H1 (cell line): ENCODE data around the gene FMR1. TPM values are rescaled to one million over a fixed set of nuclear protein-coding genes. Genes with fewer than 3 reads are reported as not detected.

Experiments used
- CTCF ChIA-PET: fragments of 300-600 bp; sonication (Branson Sonifier 250); formaldehyde crosslinking; loops from one replicate; lab custom pipeline; 2021; ENCODE audit not compliant: partially characterized antibody; lab: Charles Lee
- POLR2A ChIA-PET: fragments of 300-600 bp; sonication (Branson Sonifier 250); formaldehyde crosslinking; loops from one replicate; lab custom pipeline; 2021; ENCODE audit warnings: inconsistent platforms; ENCODE audit not compliant: partially characterized antibody; lab: Charles Lee
- DNase-seq, 2 experiments: peaks; one replicate each; pipeline versions ENCODE4 v3.0.0 to v3.0.0-alpha.2; 2010 to 2022; ENCODE audit warnings: low spot score in 2 of 2, low read depth in 1 of 2, mixed read lengths in 1 of 2
- FAIRE-seq: peaks from 2 replicates; lab custom pipeline; 2011; peaks lifted over from hg19 to GRCh38; lab: Jason Lieb, UNC
- H2AFZ ChIP-seq: 2 replicates; pipeline ENCODE4 v1.8.1; 2012; ENCODE audit warnings: low read length, inconsistent platforms
- H2AK5ac ChIP-seq: 2 replicates; pipeline ENCODE4 v1.6.1; 2013; ENCODE audit warnings: low read depth, low read length
- H2BK120ac ChIP-seq: replicated peaks from 2 replicates; pipeline ENCODE3; 2013; ENCODE audit warnings: low read depth, low read length, inconsistent platforms
- H2BK12ac ChIP-seq: 2 replicates; pipeline ENCODE4 v1.6.1; 2013; ENCODE audit warnings: low read depth, low read length
- H2BK15ac ChIP-seq: 2 replicates; pipeline ENCODE4 v1.6.1; 2013; ENCODE audit warnings: low read length
- H2BK20ac ChIP-seq: 2 replicates; pipeline ENCODE4 v1.6.1; 2013; ENCODE audit warnings: low read length
- H2BK5ac ChIP-seq: 2 replicates; pipeline ENCODE4 v1.6.1; 2013; ENCODE audit warnings: low read depth, low read length
- H3K14ac ChIP-seq: 2 replicates; pipeline ENCODE4 v1.6.1; 2013; ENCODE audit warnings: inconsistent platforms; ENCODE audit not compliant: insufficient read length
- H3K18ac ChIP-seq: 2 replicates; pipeline ENCODE4 v1.6.1; 2013; ENCODE audit warnings: low read length; ENCODE audit errors: extremely low read depth
- H3K23ac ChIP-seq: 2 replicates; pipeline ENCODE4 v1.6.1; 2013; ENCODE audit warnings: inconsistent platforms; ENCODE audit not compliant: insufficient read length
- H3K23me2 ChIP-seq: 2 replicates; pipeline ENCODE4 v1.6.1; 2013; ENCODE audit warnings: low read depth, low read length
- H3K27ac ChIP-seq: 2 replicates; pipeline ENCODE4 v1.6.1; 2011; ENCODE audit warnings: low read depth, low read length, inconsistent platforms
- H3K27me3 ChIP-seq, 4 experiments: replicated peaks in 1 of 4; 1 replicate in 1 of 4; 2 replicates in 3 of 4; pipeline versions ENCODE4 v1.6.1 to v1.8.1; 2011 to 2013; ENCODE audit warnings: low read length in 3 of 4, mild to moderate bottlenecking in 3 of 4, inconsistent platforms in 2 of 4, mixed read lengths in 2 of 4, moderate library complexity in 1 of 4; ENCODE audit not compliant: control insufficient read depth in 3 of 4, insufficient read depth in 3 of 4; ENCODE audit errors: extremely low read depth in 1 of 4
- H3K36me3 ChIP-seq, 4 experiments: 2 replicates each; pipeline versions ENCODE4 v1.6.1 to v1.8.1; 2011 to 2013; ENCODE audit warnings: mild to moderate bottlenecking in 4 of 4, low read length in 3 of 4, moderate library complexity in 2 of 4, control low read depth in 1 of 4, inconsistent platforms in 1 of 4; ENCODE audit not compliant: insufficient read depth in 4 of 4, control insufficient read depth in 2 of 4
- H3K4ac ChIP-seq: replicated peaks from 2 replicates; pipeline ENCODE3; 2013; ENCODE audit warnings: low read length, low read depth, mixed read lengths, inconsistent platforms; ENCODE audit not compliant: insufficient read length
- H3K4me1 ChIP-seq, 4 experiments: replicated peaks in 1 of 4; 1 replicate in 1 of 4; 2 replicates in 3 of 4; pipeline versions ENCODE4 v1.6.1 to v1.8.1; 2011 to 2013; ENCODE audit warnings: low read length in 3 of 4, inconsistent platforms in 2 of 4, mixed read lengths in 1 of 4; ENCODE audit not compliant: insufficient read depth in 4 of 4, control insufficient read depth in 3 of 4
- H3K4me2 ChIP-seq, 2 experiments: 2 replicates each; pipeline versions ENCODE4 v1.6.1 to v1.8.1; 2011 to 2013; ENCODE audit warnings: low read depth in 2 of 2, low read length in 2 of 2, control low read depth in 1 of 2, inconsistent platforms in 1 of 2, mild to moderate bottlenecking in 1 of 2; ENCODE audit not compliant: insufficient read depth in 1 of 2
- H3K4me3 ChIP-seq, 4 experiments: fragments of 200-600, 300-600 bp in 1 of 4; sonication (generic), shearing (Covaris generic), sonication (Bioruptor Twin) in 1 of 4; 2 replicates each; pipeline versions ENCODE4 v1.5.1 to v1.8.1; 2011 to 2016; ENCODE audit warnings: low read length in 4 of 4, low read depth in 3 of 4, control low read depth in 2 of 4, inconsistent platforms in 2 of 4, mild to moderate bottlenecking in 2 of 4, mixed read lengths in 1 of 4, moderate library complexity in 1 of 4; ENCODE audit not compliant: insufficient read depth in 2 of 4; ENCODE audit errors: extremely low read depth in 1 of 4
- H3K56ac ChIP-seq: replicated peaks from 2 replicates; pipeline ENCODE3; 2013; ENCODE audit warnings: low read depth, mild to moderate bottlenecking, mixed read lengths, low read length, inconsistent platforms; ENCODE audit not compliant: insufficient read length
- H3K79me1 ChIP-seq: 2 replicates; pipeline ENCODE4 v1.6.1; 2013; ENCODE audit warnings: low read depth, low read length, control low read depth
- H3K79me2 ChIP-seq, 2 experiments: 2 replicates each; pipeline versions ENCODE4 v1.6.1 to v1.8.1; 2012 to 2013; ENCODE audit warnings: low read length in 2 of 2, mild to moderate bottlenecking in 2 of 2, inconsistent platforms in 1 of 2; ENCODE audit not compliant: insufficient read depth in 2 of 2, control insufficient read depth in 1 of 2
- H3K9ac ChIP-seq, 4 experiments: replicated peaks in 1 of 4; 1 replicate in 1 of 4; 2 replicates in 3 of 4; pipeline versions ENCODE4 v1.6.1 to v1.8.1; 2011 to 2013; ENCODE audit warnings: low read depth in 3 of 4, low read length in 3 of 4, control low read depth in 2 of 4, mild to moderate bottlenecking in 2 of 4, moderate library complexity in 2 of 4, inconsistent platforms in 1 of 4; ENCODE audit errors: extremely low read depth in 1 of 4
- H3K9me3 ChIP-seq, 2 experiments: 2 replicates each; pipeline versions ENCODE4 v1.6.1 to v1.8.1; 2012 to 2013; ENCODE audit warnings: mild to moderate bottlenecking in 2 of 2, moderate library complexity in 2 of 2, control low read depth in 1 of 2, inconsistent platforms in 1 of 2, low read depth in 1 of 2, low read length in 1 of 2, mixed read lengths in 1 of 2; ENCODE audit not compliant: insufficient read depth in 2 of 2
- H4K20me1 ChIP-seq, 2 experiments: replicated peaks in 1 of 2; 2 replicates each; pipeline versions ENCODE3 to v1.8.1; 2011 to 2013; ENCODE audit warnings: inconsistent platforms in 2 of 2, low read length in 2 of 2, mild to moderate bottlenecking in 1 of 2; ENCODE audit not compliant: insufficient read depth in 2 of 2, control insufficient read depth in 1 of 2
- H4K5ac ChIP-seq: 2 replicates; pipeline ENCODE4 v1.6.1; 2013; ENCODE audit warnings: low read length, low read depth, mixed read lengths, inconsistent platforms; ENCODE audit not compliant: insufficient read length
- H4K8ac ChIP-seq: 2 replicates; pipeline ENCODE4 v1.8.0; 2013; ENCODE audit warnings: mild to moderate bottlenecking, moderate library complexity, low read length, inconsistent platforms; ENCODE audit not compliant: insufficient read depth; ENCODE audit errors: extremely low read depth
- H4K91ac ChIP-seq: replicated peaks from 2 replicates; pipeline ENCODE3; 2013; ENCODE audit warnings: low read length, mixed read lengths, inconsistent platforms; ENCODE audit not compliant: insufficient read length
- BACH1 ChIP-seq: IDR thresholded peaks from 2 replicates; pipeline ENCODE4 v1.6.1; 2012; ENCODE audit warnings: low read length, improper control_type of control experiment
- BCL11A ChIP-seq, 2 experiments: IDR thresholded peaks; one replicate each; pipeline ENCODE4 v1.6.1; 2011; ENCODE audit warnings: low read depth in 2 of 2, low read length in 2 of 2, mild to moderate bottlenecking in 2 of 2
- CBX8 ChIP-seq: fragments of 300-800, 300-1000 bp; sonication (generic); IDR thresholded peaks from 2 replicates; pipeline ENCODE4 v1.7.1; 2016; ENCODE audit warnings: low read depth, low read length, borderline replicate concordance
- CHD2 ChIP-seq: IDR thresholded peaks from 2 replicates; pipeline ENCODE4 v1.6.1; 2012; ENCODE audit warnings: low read length, improper control_type of control experiment
- EP300 ChIP-seq, 2 experiments: IDR thresholded peaks; 1 replicate in 1 of 2; 2 replicates in 1 of 2; pipeline ENCODE4 v1.6.1; 2011 to 2012; ENCODE audit warnings: low read depth in 2 of 2, low read length in 2 of 2, mild to moderate bottlenecking in 2 of 2, borderline replicate concordance in 1 of 2, inconsistent platforms in 1 of 2, moderate library complexity in 1 of 2
- HDAC6 ChIP-seq: IDR thresholded peaks from one replicate; pipeline ENCODE4 v1.7.1; 2012; ENCODE audit warnings: low read depth, mild to moderate bottlenecking, inconsistent platforms, low read length, moderate library complexity
- MAFK ChIP-seq: IDR thresholded peaks from 2 replicates; pipeline ENCODE4 v1.6.1; 2012; ENCODE audit warnings: low read depth, mild to moderate bottlenecking, improper control_type of control experiment, low read length
- RAD21 ChIP-seq, 2 experiments: IDR thresholded peaks in 1 of 2; conservative IDR thresholded peaks in 1 of 2; 2 replicates each; pipeline ENCODE4 v1.6.1; 2011; ENCODE audit warnings: low read depth in 2 of 2, low read length in 2 of 2, improper control_type of control experiment in 1 of 2, inconsistent platforms in 1 of 2, mild to moderate bottlenecking in 1 of 2, moderate library complexity in 1 of 2
- RNF2 ChIP-seq: fragments of 200-900, 300-1000 bp; sonication (generic); IDR thresholded peaks from 2 replicates; pipeline ENCODE4 v1.7.1; 2016; ENCODE audit warnings: borderline replicate concordance, low read depth, mild to moderate bottlenecking, antibody characterized with exemption, low read length; ENCODE audit not compliant: poor library complexity, severe bottlenecking; ENCODE audit errors: missing control alignments
- SAP30 ChIP-seq: fragments of 300-600 bp; sonication (generic); IDR thresholded peaks from 2 replicates; pipeline ENCODE4 v1.7.1; 2012; ENCODE audit warnings: low read length, moderate library complexity, mild to moderate bottlenecking, inconsistent platforms; ENCODE audit not compliant: insufficient read depth, insufficient replicate concordance
- TAF1 ChIP-seq: IDR thresholded peaks from 2 replicates; pipeline ENCODE4 v1.6.1; 2011; ENCODE audit warnings: mild to moderate bottlenecking, low read depth, low read length
- WGBS, 2 experiments: shearing (Covaris generic) in 1 of 2; methylation state at CpG; one replicate each; pipeline versions ENCODE4 v1.1.6 to v1.1.7; 2013 to 2015; ENCODE audit warnings: low lambda C conversion rate in 2 of 2, mixed read lengths in 2 of 2, inconsistent platforms in 1 of 2, low coverage in 1 of 2, missing lambda C conversion rate in 1 of 2; ENCODE audit not compliant: insufficient replicate concordance in 2 of 2, insufficient coverage in 1 of 2, insufficient read length in 1 of 2; ENCODE audit errors: extremely low coverage in 1 of 2, missing lambda C conversion rate in 1 of 2; 5-methylcytosine and 5-hydroxymethylcytosine counted together
- polyA plus RNA-seq, 7 experiments: library from polyadenylated mRNA; depleted of rRNA in 3 of 7; stranded (reverse) in 5 of 7; unstranded in 2 of 7; fragments of >200 nt in 5 of 7; fragments of 200-250 nt in 2 of 7; gene quantifications; 1 replicate in 5 of 7; 2 replicates in 1 of 7; 4 replicates in 1 of 7; pipeline versions ENCODE4 v1.2.1 to v1.2.3, GENCODE V29; 2011 to 2013; ENCODE audit warnings: missing spikeins in 2 of 7, mixed read lengths in 2 of 7
- total RNA-seq: library from RNA; stranded (reverse); fragmentation: NEBNext Ultra II Directional; extraction: Animal tissue kit (Norgen Biotek cat#: 25700); gene quantifications from 2 replicates; pipeline ENCODE4 v1.2.1, GENCODE V29; 2021

FMR1 gene
- total and polyA plus RNA-seq, 2 of the 8 experiments (the other 6 are each of a cell fraction or from before 2014, with no cell fraction given) = 15.2 to 49.4 TPM

DNA sequence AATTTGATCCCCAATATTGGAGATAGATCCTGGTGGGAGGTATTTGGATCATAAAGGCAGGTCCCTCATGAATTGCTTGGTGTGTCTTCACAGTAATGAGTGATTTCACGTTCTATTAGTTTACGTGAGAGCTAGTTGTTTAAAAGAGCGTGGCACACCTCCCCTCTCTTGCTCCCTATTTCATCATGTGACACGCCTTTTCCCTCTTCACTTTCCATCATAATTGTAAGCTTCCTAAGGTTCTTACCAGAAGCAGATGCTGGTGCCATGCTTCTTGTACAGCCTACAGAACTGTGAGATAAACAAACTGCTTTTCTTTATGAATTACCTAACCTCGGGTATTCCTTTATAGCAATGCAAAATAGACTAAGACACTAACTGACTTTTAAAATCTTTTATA lies 34.0 kb upstream of the FMR1 start:
- DNase-seq (no peak), FAIRE-seq (no peak)
- Histone ChIP-seq H3K4me2 (no peak overlapping the region), H3K27ac (no peak overlapping the region), H3K79me1 (no peaks in the 10 kb centered on the region), H2BK15ac (no peak overlapping the region), H3K9me3 (no peaks in the 10 kb centered on the region), H3K4me3 (no peak overlapping the region), H3K36me3 (no peaks in the 10 kb centered on the region), H4K8ac (no peak overlapping the region), H2BK12ac (no peak overlapping the region), H4K5ac (no peak overlapping the region), H3K23me2 (no peaks in the 10 kb centered on the region), H2BK5ac (no peak overlapping the region), H3K4ac (no peak overlapping the region), H2BK120ac (no peak overlapping the region), H4K20me1 (no peaks in the 10 kb centered on the region), H2AK5ac (no peak overlapping the region), H3K18ac (no peak overlapping the region), H3K14ac (no peak overlapping the region), H3K79me2 (no peaks in the 10 kb centered on the region), H3K9ac (no peak overlapping the region), H3K56ac (no peak overlapping the region), H4K91ac (no peak overlapping the region), H3K4me1 (no peaks in the 10 kb centered on the region), H2AFZ (no peak overlapping the region), H3K27me3 (no peaks in the 10 kb centered on the region), H2BK20ac (no peak overlapping the region), H3K23ac (no peak overlapping the region)
- ChIA-PET CTCF (interaction anchor here (0.7 kb wide), 1 partner anchor 42 kb away, joined by 3 read pairs; no protein-coding TSS in a partner anchor), POLR2A (no interaction called here)
- WGBS, 2 experiments = 97% methylated on average over 4 of the region's 5 CpGs; no CpG with 5 or more reads in 1 of the 2 experiments
- TF ChIP-seq MAFK (no peak), HDAC6 (no peak), SAP30 (no peak), EP300 (IDR thresholded peaks at IDR 0.05; ENCODE audit: borderline replicate concordance in 1 of 2, low read depth in 2 of 2, low read length in 2 of 2) (no peak), RAD21 (IDR thresholded peaks at IDR 0.05 in 1 of 2, conservative IDR thresholded peaks at IDR 0.05 in 1 of 2; ENCODE audit: low read depth in 2 of 2, low read length in 2 of 2) (no peak), TAF1 (no peak), BACH1 (no peak), CBX8 (no peak), BCL11A (IDR thresholded peaks at IDR 0.05; ENCODE audit: low read depth in 2 of 2, low read length in 2 of 2) (no peak), CHD2 (no peak), RNF2 (no peak)
